ENCODE measurements around the gene EIF2B1.

DNA sequence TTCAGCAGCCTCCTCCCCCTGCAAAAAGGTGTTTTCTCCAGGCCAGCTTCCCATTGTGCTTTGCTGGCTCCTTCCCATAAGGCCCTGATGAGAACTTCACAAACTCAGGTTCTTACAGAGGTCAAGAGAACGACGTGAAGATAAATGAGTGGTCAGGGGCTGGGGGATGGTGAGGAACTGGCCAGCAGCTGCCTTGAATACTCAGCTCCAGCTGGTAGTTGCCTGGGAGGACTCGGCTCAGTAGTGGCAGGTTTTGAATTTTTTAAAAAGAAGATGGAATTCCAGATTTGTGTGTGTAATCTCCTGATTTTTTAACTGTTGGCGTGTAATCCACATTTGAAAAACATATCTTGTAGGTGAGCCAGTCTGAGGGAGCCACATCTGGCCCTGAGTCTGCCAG is 25.7 kb downstream of the EIF2B1 start:
- TF ChIP-seq EZH2 (IDR thresholded peaks at IDR 0.05; ENCODE audit: low read length, unreplicated experiment) (no peak), EZH2phosphoT487 (IDR thresholded peaks at IDR 0.05; ENCODE audit: borderline replicate concordance, low read length) (no peak)
